HL-60 (cell line): ENCODE results near the gene SLC8A2.

Source experiments
- DNase-seq, 2 experiments: peaks; one replicate each; pipeline ENCODE4 v3.0.0-alpha.2; 2010 to 2020; ENCODE audit warnings: low read depth in 1 of 2, low spot score in 1 of 2
- H3K27ac ChIP-seq: fragments of 250-450 bp; sonication (Bioruptor Pico); replicated peaks from 2 replicates; pipeline ENCODE4 v1.5.1; 2020; ENCODE audit warnings: mild to moderate bottlenecking, moderate library complexity
- H3K27me3 ChIP-seq: fragments of 250-450 bp; sonication (Bioruptor Pico); 2 replicates; pipeline ENCODE4 v1.5.1; 2021; ENCODE audit warnings: mild to moderate bottlenecking, moderate library complexity; ENCODE audit not compliant: insufficient read depth, poor library complexity, severe bottlenecking
- H3K4me3 ChIP-seq: replicated peaks from 2 replicates; pipeline ENCODE4 v1.5.1; 2011; ENCODE audit warnings: mild to moderate bottlenecking, control low read depth, low read length; ENCODE audit not compliant: insufficient read depth
- GABPA ChIP-seq: IDR thresholded peaks from 2 replicates; pipeline ENCODE4 v1.6.1; 2012; ENCODE audit warnings: low read depth
- POLR2AphosphoS5 ChIP-seq: IDR thresholded peaks from 2 replicates; pipeline ENCODE4 v1.6.1; 2012; ENCODE audit warnings: low read depth
- SPI1 ChIP-seq: IDR thresholded peaks from 2 replicates; pipeline ENCODE4 v1.6.1; 2012; ENCODE audit warnings: low read depth, mild to moderate bottlenecking, borderline replicate concordance
- TF ChIP-seq, protein P1 (sequence below): IDR thresholded peaks from 2 replicates; pipeline ENCODE4 v1.6.1; 2012; ENCODE audit warnings: low read depth; ENCODE audit not compliant: insufficient replicate concordance
- TF ChIP-seq, protein P2 (sequence below): IDR thresholded peaks from one replicate; pipeline ENCODE4 v1.5.1; 2011; ENCODE audit warnings: low read length, control low read depth, inconsistent platforms; ENCODE audit not compliant: insufficient read depth

SLC8A2 gene

DNA sequence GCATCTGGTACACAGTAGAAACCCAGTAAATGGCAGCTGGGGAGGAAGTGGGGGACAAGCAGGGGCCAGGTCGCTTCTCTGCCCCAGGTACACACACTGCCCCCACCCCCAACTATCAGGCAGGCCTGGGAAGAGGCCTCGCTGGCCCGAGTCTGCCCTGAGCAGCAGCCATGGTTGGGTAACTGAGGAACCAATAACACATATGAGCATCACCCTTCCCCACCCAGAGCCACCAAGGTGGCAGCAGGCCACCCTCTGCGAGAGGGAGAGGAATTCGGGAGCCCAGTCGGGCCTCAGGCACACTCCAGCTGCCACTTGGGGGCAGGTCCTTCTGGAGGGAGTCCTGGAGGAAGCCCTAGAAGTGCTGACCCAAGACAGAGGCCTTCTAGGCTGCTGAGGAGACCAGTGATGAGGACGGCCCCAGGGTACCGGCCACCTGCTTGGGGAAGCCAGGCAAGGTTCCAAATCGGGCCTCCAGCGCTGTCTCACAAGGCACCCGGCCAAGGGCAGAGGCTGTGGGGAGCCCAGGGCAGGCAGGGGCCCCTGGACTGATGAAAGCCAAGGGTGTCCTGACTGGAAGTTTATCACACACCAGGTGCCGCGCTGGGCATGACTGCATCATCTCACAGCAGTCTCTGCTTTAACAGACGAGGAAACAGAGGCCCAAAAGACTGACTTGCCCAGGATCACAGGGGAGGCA lies 26.3 kb upstream of the SLC8A2 start:
- no peaks in the 10 kb centered on the region for H3K27me3 ChIP-seq
- no peak overlapping the region for H3K4me3 ChIP-seq
- no peak overlapping the region for H3K27ac ChIP-seq
- DNase-seq = no peak
- TF ChIP-seq GABPA = no peak
- TF ChIP-seq, protein P1, sequence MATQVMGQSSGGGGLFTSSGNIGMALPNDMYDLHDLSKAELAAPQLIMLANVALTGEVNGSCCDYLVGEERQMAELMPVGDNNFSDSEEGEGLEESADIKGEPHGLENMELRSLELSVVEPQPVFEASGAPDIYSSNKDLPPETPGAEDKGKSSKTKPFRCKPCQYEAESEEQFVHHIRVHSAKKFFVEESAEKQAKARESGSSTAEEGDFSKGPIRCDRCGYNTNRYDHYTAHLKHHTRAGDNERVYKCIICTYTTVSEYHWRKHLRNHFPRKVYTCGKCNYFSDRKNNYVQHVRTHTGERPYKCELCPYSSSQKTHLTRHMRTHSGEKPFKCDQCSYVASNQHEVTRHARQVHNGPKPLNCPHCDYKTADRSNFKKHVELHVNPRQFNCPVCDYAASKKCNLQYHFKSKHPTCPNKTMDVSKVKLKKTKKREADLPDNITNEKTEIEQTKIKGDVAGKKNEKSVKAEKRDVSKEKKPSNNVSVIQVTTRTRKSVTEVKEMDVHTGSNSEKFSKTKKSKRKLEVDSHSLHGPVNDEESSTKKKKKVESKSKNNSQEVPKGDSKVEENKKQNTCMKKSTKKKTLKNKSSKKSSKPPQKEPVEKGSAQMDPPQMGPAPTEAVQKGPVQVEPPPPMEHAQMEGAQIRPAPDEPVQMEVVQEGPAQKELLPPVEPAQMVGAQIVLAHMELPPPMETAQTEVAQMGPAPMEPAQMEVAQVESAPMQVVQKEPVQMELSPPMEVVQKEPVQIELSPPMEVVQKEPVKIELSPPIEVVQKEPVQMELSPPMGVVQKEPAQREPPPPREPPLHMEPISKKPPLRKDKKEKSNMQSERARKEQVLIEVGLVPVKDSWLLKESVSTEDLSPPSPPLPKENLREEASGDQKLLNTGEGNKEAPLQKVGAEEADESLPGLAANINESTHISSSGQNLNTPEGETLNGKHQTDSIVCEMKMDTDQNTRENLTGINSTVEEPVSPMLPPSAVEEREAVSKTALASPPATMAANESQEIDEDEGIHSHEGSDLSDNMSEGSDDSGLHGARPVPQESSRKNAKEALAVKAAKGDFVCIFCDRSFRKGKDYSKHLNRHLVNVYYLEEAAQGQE = no peak
- TF ChIP-seq, protein P2, sequence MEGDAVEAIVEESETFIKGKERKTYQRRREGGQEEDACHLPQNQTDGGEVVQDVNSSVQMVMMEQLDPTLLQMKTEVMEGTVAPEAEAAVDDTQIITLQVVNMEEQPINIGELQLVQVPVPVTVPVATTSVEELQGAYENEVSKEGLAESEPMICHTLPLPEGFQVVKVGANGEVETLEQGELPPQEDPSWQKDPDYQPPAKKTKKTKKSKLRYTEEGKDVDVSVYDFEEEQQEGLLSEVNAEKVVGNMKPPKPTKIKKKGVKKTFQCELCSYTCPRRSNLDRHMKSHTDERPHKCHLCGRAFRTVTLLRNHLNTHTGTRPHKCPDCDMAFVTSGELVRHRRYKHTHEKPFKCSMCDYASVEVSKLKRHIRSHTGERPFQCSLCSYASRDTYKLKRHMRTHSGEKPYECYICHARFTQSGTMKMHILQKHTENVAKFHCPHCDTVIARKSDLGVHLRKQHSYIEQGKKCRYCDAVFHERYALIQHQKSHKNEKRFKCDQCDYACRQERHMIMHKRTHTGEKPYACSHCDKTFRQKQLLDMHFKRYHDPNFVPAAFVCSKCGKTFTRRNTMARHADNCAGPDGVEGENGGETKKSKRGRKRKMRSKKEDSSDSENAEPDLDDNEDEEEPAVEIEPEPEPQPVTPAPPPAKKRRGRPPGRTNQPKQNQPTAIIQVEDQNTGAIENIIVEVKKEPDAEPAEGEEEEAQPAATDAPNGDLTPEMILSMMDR = no peak
- TF ChIP-seq SPI1 = no peak
- TF ChIP-seq POLR2AphosphoS5 = no peak

DNA sequence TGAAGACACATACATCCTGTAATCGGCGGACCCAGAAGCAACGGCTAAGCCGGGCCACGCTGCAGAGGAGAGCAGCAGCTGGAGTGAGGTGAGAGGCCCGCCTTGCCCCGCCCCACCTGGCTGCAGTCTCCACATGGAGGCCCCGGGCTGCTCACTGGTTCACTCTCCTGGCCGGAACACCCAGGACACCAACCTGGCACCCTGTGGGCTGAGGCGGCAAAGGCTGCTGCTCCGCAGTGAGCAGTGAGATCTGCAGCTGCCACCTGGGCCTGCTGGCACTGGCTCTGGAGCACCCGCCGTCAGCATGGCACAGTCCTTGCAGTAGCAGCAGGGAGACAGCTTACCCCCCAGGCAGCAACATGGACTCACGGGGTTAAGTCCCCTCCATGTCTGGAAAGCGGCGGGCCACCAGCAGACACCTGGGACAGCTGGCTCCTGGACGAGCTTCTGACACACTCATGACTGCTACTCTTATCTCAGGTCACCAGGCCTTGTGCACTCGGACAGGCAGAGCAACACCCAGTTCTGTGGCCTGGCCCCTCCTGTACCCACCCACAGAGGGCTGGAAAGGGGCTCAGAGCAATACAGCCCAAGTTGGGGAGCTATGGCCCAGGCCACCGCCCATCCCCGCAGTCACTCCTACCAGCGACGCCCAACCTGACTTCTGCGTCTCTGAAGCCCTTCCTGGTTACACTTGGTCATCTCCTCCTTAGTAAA lies 25.5 kb upstream of the SLC8A2 start:
- no peak for DNase-seq
- no peak overlapping the region for H3K27ac ChIP-seq

More for the DNA sequence above, 25.5 kb upstream of the SLC8A2 start:
- Histone ChIP-seq H3K27me3 (no peaks in the 10 kb centered on the region), H3K4me3 (no peak overlapping the region)
- TF ChIP-seq, protein P2 = no peak
- no peak for TF ChIP-seq SPI1
- TF ChIP-seq, protein P1 = no peak
- TF ChIP-seq GABPA = no peak
- TF ChIP-seq POLR2AphosphoS5 = no peak
